ENCODE results near the gene KLHDC10. TPM values are rescaled to one million over a fixed set of nuclear protein-coding genes. Genes with fewer than 3 reads are reported as not detected.
A peak's percentile ranks its signal among the peaks of the same experiment; 100 is the strongest.
"Not testable (repeated sequence)": the region's sequence is repeated elsewhere in the genome, so short reads cannot be mapped to it uniquely, and the experiment has no call there.

The KLHDC10 gene
- 10 to 100 TPM; 15.8 to 18.8 TPM for total RNA-seq
- total RNA-seq, result 42.4 to 54.7 reads per million in 2 donors

- H3K4me3 Mint-ChIP-seq, result peak within 1 kb of the TSS; percentile 96
Measured at GRCh38 chr7:130069978-130070860, at the start of gene KLHDC10. Gene KLHDC10 (plus strand): TSS chr7:130070534. CDS start chr7:130070644, 110 bp downstream.

GRCh38 chr7:130021105-130021834 lies 49.1 kb upstream of the KLHDC10 start:
- no peaks in the 10 kb centered on the region for H3K4me1 Mint-ChIP-seq
- H3K9me3 ChIP-seq (ENCODE audit: control insufficient read depth, low read length, poor library complexity, severe bottlenecking), result no peaks in the 10 kb centered on the region
- H3K27ac Mint-ChIP-seq, result no peak overlapping the region
- H3K4me3 Mint-ChIP-seq, result no peak overlapping the region
- ATAC-seq (no peak), DNase-seq (no peak)
- peaks cover 9% of the 10 kb centered on the region for H3K36me3 Mint-ChIP-seq (ENCODE audit: low read depth)
- H3K27me3 Mint-ChIP-seq, result no peaks in the 10 kb centered on the region

More at GRCh38 chr7:130069978-130070860, at the start of gene KLHDC10:
- no peaks in the 10 kb centered on the region for H3K27me3 Mint-ChIP-seq
- H3K36me3 Mint-ChIP-seq (ENCODE audit: low read depth), result peaks cover 8% of the 10 kb centered on the region
- DNase-seq (peak; percentile 85 to 92 (median 87)), ATAC-seq (peak; percentile 97)
- peak within 1 kb of the TSS; percentile 92 for H3K27ac Mint-ChIP-seq
- H3K9me3 ChIP-seq (ENCODE audit: control insufficient read depth, low read length, poor library complexity, severe bottlenecking), result no peaks in the 10 kb centered on the region
- peaks cover 33% of the 10 kb centered on the region for H3K4me1 Mint-ChIP-seq

GRCh38 chr7:130022115-130022514 lies 48.2 kb upstream of the KLHDC10 start:
- Mint-ChIP-seq H3K27ac (no peak overlapping the region), H3K4me3 (no peak overlapping the region), H3K27me3 (no peaks in the 10 kb centered on the region), H3K4me1 (no peaks in the 10 kb centered on the region), H3K36me3 (ENCODE audit: low read depth) (peaks cover 10% of the 10 kb centered on the region)
- DNase-seq (no peak), ATAC-seq (no peak)
- H3K9me3 ChIP-seq (ENCODE audit: control insufficient read depth, low read length, poor library complexity, severe bottlenecking), result no peaks in the 10 kb centered on the region

- Mint-ChIP-seq H3K4me1 (no peaks in the 10 kb centered on the region), H3K27ac (no peak overlapping the region), H3K4me3 (no peak overlapping the region), H3K27me3 (no peaks in the 10 kb centered on the region), H3K36me3 (ENCODE audit: low read depth) (peaks cover 10% of the 10 kb centered on the region)
- no peak for DNase-seq
- ATAC-seq, result no peak
- no peaks in the 10 kb centered on the region for H3K9me3 ChIP-seq (ENCODE audit: control insufficient read depth, low read length, poor library complexity, severe bottlenecking)
Measured at GRCh38 chr7:130022623-130023175, 47.6 kb upstream of the KLHDC10 start.

- no peaks in the 10 kb centered on the region for H3K9me3 ChIP-seq (ENCODE audit: control insufficient read depth, low read length, poor library complexity, severe bottlenecking)
- Mint-ChIP-seq H3K27ac (no peak overlapping the region), H3K27me3 (no peaks in the 10 kb centered on the region), H3K36me3 (ENCODE audit: low read depth) (peaks cover 10% of the 10 kb centered on the region), H3K4me3 (no peak overlapping the region), H3K4me1 (no peaks in the 10 kb centered on the region)
- ATAC-seq (no peak), DNase-seq (no peak)
Measured at GRCh38 chr7:130024390-130024789, 45.9 kb upstream of the KLHDC10 start.

- peaks cover 7% of the 10 kb centered on the region for H3K36me3 Mint-ChIP-seq (ENCODE audit: low read depth)
- no peak overlapping the region for H3K4me3 Mint-ChIP-seq
- DNase-seq (no peak), ATAC-seq (no peak)
- H3K4me1 Mint-ChIP-seq, result peaks cover 6% of the 10 kb centered on the region
- no peaks in the 10 kb centered on the region for H3K9me3 ChIP-seq (ENCODE audit: control insufficient read depth, low read length, poor library complexity, severe bottlenecking)
- no peaks in the 10 kb centered on the region for H3K27me3 Mint-ChIP-seq
- H3K27ac Mint-ChIP-seq, result no peak overlapping the region
Measured at GRCh38 chr7:130032698-130033097, 37.6 kb upstream of the KLHDC10 start.

- H3K27ac Mint-ChIP-seq, result no peak overlapping the region
- no peaks in the 10 kb centered on the region for H3K27me3 Mint-ChIP-seq
- ATAC-seq (no peak), DNase-seq (no peak)
- peaks cover 3% of the 10 kb centered on the region for H3K4me1 Mint-ChIP-seq
- no peaks in the 10 kb centered on the region for H3K9me3 ChIP-seq (ENCODE audit: control insufficient read depth, low read length, poor library complexity, severe bottlenecking)
- peaks cover 3% of the 10 kb centered on the region for H3K36me3 Mint-ChIP-seq (ENCODE audit: low read depth)
- H3K4me3 Mint-ChIP-seq, result no peak overlapping the region
Measured at GRCh38 chr7:130037703-130038102, 32.6 kb upstream of the KLHDC10 start.

- Mint-ChIP-seq H3K4me1 (peaks cover 6% of the 10 kb centered on the region), H3K36me3 (ENCODE audit: low read depth) (peaks cover 7% of the 10 kb centered on the region), H3K27me3 (no peaks in the 10 kb centered on the region), H3K27ac (no peak overlapping the region), H3K4me3 (no peak overlapping the region)
- ATAC-seq (no peak), DNase-seq (no peak)
- H3K9me3 ChIP-seq (ENCODE audit: control insufficient read depth, low read length, poor library complexity, severe bottlenecking), result no peaks in the 10 kb centered on the region
Measured at GRCh38 chr7:130040576-130040975, 29.8 kb upstream of the KLHDC10 start.

GRCh38 chr7:130047831-130048230 lies 22.5 kb upstream of the KLHDC10 start:
- Mint-ChIP-seq H3K4me1 (peaks cover 10% of the 10 kb centered on the region), H3K36me3 (ENCODE audit: low read depth) (peaks cover 3% of the 10 kb centered on the region), H3K27ac (no peak overlapping the region), H3K27me3 (no peaks in the 10 kb centered on the region), H3K4me3 (no peak overlapping the region)
- DNase-seq, result no peak
- H3K9me3 ChIP-seq (ENCODE audit: control insufficient read depth, low read length, poor library complexity, severe bottlenecking), result no peaks in the 10 kb centered on the region
- no peak for ATAC-seq

GRCh38 chr7:130048906-130049305 lies 21.4 kb upstream of the KLHDC10 start:
- no peaks in the 10 kb centered on the region for H3K27me3 Mint-ChIP-seq
- no peak for DNase-seq
- peaks cover 12% of the 10 kb centered on the region for H3K4me1 Mint-ChIP-seq
- ATAC-seq, result no peak
- no peak overlapping the region for H3K4me3 Mint-ChIP-seq
- peaks cover under 1% of the 10 kb centered on the region for H3K36me3 Mint-ChIP-seq (ENCODE audit: low read depth)
- H3K27ac Mint-ChIP-seq, result no peak overlapping the region
- no peaks in the 10 kb centered on the region for H3K9me3 ChIP-seq (ENCODE audit: control insufficient read depth, low read length, poor library complexity, severe bottlenecking)

- H3K36me3 Mint-ChIP-seq (ENCODE audit: low read depth); H3K27me3 Mint-ChIP-seq; H3K4me3 Mint-ChIP-seq: not testable (repeated sequence)
Measured at GRCh38 chr7:130052250-130052649, 18.1 kb upstream of the KLHDC10 start.

GRCh38 chr7:130055198-130055597 lies 15.1 kb upstream of the KLHDC10 start:
- DNase-seq; H3K4me3 Mint-ChIP-seq; H3K36me3 Mint-ChIP-seq (ENCODE audit: low read depth); H3K9me3 ChIP-seq (ENCODE audit: control insufficient read depth, low read length, poor library complexity, severe bottlenecking); ATAC-seq; H3K27me3 Mint-ChIP-seq; H3K27ac Mint-ChIP-seq: not testable (repeated sequence)
- H3K4me1 Mint-ChIP-seq, result peaks cover 12% of the 10 kb centered on the region

More at GRCh38 chr7:130052250-130052649, 18.1 kb upstream of the KLHDC10 start:
- not testable (repeated sequence) for ATAC-seq; DNase-seq; H3K27ac Mint-ChIP-seq; H3K9me3 ChIP-seq (ENCODE audit: control insufficient read depth, low read length, poor library complexity, severe bottlenecking)
- H3K4me1 Mint-ChIP-seq, result peaks cover 12% of the 10 kb centered on the region

GRCh38 chr7:130062246-130062645 lies 8.1 kb upstream of the KLHDC10 start:
- no peak overlapping the region for H3K4me3 Mint-ChIP-seq
- H3K9me3 ChIP-seq (ENCODE audit: control insufficient read depth, low read length, poor library complexity, severe bottlenecking), result no peaks in the 10 kb centered on the region
- H3K36me3 Mint-ChIP-seq (ENCODE audit: low read depth), result no peaks in the 10 kb centered on the region
- no peak for ATAC-seq
- no peak overlapping the region for H3K27ac Mint-ChIP-seq
- H3K4me1 Mint-ChIP-seq, result peaks cover 2% of the 10 kb centered on the region
- no peak for DNase-seq
- H3K27me3 Mint-ChIP-seq, result peaks cover 17% of the 10 kb centered on the region

Measured in T-helper 17 cell (primary cell).